H4 (cell line): ENCODE results near the gene RIPPLY3. TPM values are rescaled to one million over a fixed set of nuclear protein-coding genes. Genes with fewer than 3 reads are reported as not detected.

ENCODE experiments used
- DNase-seq: peaks from one replicate; pipeline ENCODE4 v3.0.0-alpha.2; 2015; ENCODE audit warnings: low spot score
- total RNA-seq: library from RNA; depleted of rRNA; stranded (reverse); fragments of >200 nt; shearing (Covaris generic); gene quantifications from 2 replicates; pipeline ENCODE4 v1.2.3, GENCODE V29; 2014; rRNA removed

RIPPLY3 gene
- total RNA-seq, 1 experiment from 2014 or later = not detected

DNA sequence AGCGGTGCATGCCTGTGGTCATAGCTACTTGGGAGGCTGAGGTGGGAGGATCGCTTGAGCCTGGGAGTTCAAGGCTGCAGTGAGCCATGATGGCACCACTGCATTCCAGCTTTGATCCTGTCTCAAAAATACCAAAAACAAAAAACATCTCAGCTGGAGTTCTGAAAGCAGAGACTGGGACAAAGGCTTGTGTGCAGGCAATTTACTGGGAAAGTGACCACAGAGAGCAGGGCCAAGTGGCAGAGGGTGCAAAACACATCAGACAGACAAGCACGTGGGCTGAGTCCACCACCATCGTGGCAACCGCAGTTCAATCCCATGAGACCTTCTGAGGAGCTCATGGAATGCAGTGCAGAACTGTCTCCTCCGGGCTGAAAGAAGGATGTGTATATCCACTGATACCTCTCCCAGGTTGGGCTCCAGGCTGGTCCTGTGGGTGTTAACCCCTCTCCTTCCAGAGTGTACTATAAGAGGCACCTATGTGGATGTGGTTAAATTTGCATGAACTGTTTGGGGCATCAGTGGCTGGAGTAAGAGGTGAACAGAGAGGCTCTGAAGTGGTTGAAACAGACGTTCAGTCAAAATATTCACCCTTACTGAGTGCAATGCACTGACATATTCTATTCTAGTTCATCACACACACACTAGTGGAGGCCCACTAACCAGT lies 55.6 kb downstream of the RIPPLY3 start:
- peak; percentile 51 for DNase-seq

- DNase-seq = no peak
These were observed 56.1 kb downstream of the RIPPLY3 start for GRCh38 chr21:37062593-37062935.

- no peak for DNase-seq
These were observed 56.9 kb downstream of the RIPPLY3 start for GRCh38 chr21:37063433-37063832.

- no peak for DNase-seq
These were observed 58.3 kb downstream of the RIPPLY3 start for GRCh38 chr21:37064841-37065240.

- DNase-seq = no peak
These were observed 59.2 kb downstream of the RIPPLY3 start for GRCh38 chr21:37065561-37066177.

Other genes with a start within 250 kb of the RIPPLY3 start
- gene HLCS, start 40.0 kb upstream of the RIPPLY3 start, total RNA-seq = 26.0 and 31.7 TPM in 2 replicates
- 28.9 and 52.9 TPM in 2 replicates for gene PIGP, start 66.4 kb downstream of the RIPPLY3 start, total RNA-seq
- gene TTC3, start 66.6 kb downstream of the RIPPLY3 start, total RNA-seq = 67.4 and 71.9 TPM in 2 replicates